H9 (cell line): ENCODE results near the gene ATP6V1G2. TPM values are rescaled to one million over a fixed set of nuclear protein-coding genes. Genes with fewer than 3 reads are reported as not detected.
A peak's percentile ranks its signal among the peaks of the same experiment; 100 is the strongest.

Source experiments
- DNase-seq: peaks from one replicate; pipeline ENCODE4 v3.0.0-alpha.2; 2017
- H2AFZ ChIP-seq: one replicate; pipeline ENCODE4 v1.6.1; 2013; ENCODE audit warnings: mild to moderate bottlenecking, low read length, control low read depth, moderate library complexity
- H2AK5ac ChIP-seq: 2 replicates; pipeline ENCODE4 v1.6.1; 2013; ENCODE audit warnings: low read length, control low read depth, mixed read lengths; ENCODE audit not compliant: insufficient read length
- H2BK120ac ChIP-seq: one replicate; pipeline ENCODE4 v1.6.1; 2013; ENCODE audit warnings: low read depth, mild to moderate bottlenecking, low read length, control low read depth, inconsistent platforms; ENCODE audit not compliant: poor library complexity, severe bottlenecking
- H2BK12ac ChIP-seq: 2 replicates; pipeline ENCODE4 v1.6.1; 2013; ENCODE audit warnings: low read length, control low read depth, mixed read lengths, low read depth; ENCODE audit not compliant: insufficient read length
- H2BK15ac ChIP-seq: 2 replicates; pipeline ENCODE4 v1.6.1; 2013; ENCODE audit warnings: low read depth, low read length, control low read depth
- H2BK20ac ChIP-seq: one replicate; pipeline ENCODE4 v1.6.1; 2013; ENCODE audit warnings: low read depth, mild to moderate bottlenecking, low read length, control low read depth, inconsistent platforms; ENCODE audit not compliant: poor library complexity, severe bottlenecking
- H2BK5ac ChIP-seq: 2 replicates; pipeline ENCODE4 v1.6.1; 2013; ENCODE audit warnings: low read length, control low read depth, mixed read lengths; ENCODE audit not compliant: insufficient read length
- H3K14ac ChIP-seq: 2 replicates; pipeline ENCODE4 v1.6.1; 2013; ENCODE audit warnings: low read length, control low read depth; ENCODE audit not compliant: insufficient read depth
- H3K18ac ChIP-seq: 2 replicates; pipeline ENCODE4 v1.6.1; 2013; ENCODE audit warnings: low read depth, mild to moderate bottlenecking, mixed read lengths, low read length, control low read depth; ENCODE audit not compliant: insufficient read length
- H3K23ac ChIP-seq: 2 replicates; pipeline ENCODE4 v1.6.1; 2013; ENCODE audit warnings: low read length, control low read depth, mixed read lengths, low read depth; ENCODE audit not compliant: insufficient read length
- H3K23me2 ChIP-seq: 2 replicates; pipeline ENCODE4 v1.6.1; 2013; ENCODE audit warnings: low read depth, mild to moderate bottlenecking, mixed read lengths, low read length, control low read depth; ENCODE audit not compliant: insufficient read length, poor library complexity, severe bottlenecking
- H3K27ac ChIP-seq: 2 replicates; pipeline ENCODE4 v1.5.1; 2013; ENCODE audit warnings: low read length, control low read depth, mixed read lengths, low read depth; ENCODE audit not compliant: insufficient read length
- H3K27me3 ChIP-seq: 2 replicates; pipeline ENCODE4 v1.6.1; 2013; ENCODE audit warnings: low read length, control low read depth, inconsistent platforms; ENCODE audit not compliant: insufficient read depth
- H3K4ac ChIP-seq: 2 replicates; pipeline ENCODE4 v1.6.1; 2013; ENCODE audit warnings: low read depth, mild to moderate bottlenecking, control low read depth, inconsistent platforms, low read length, moderate library complexity
- H3K4me1 ChIP-seq: 2 replicates; pipeline ENCODE4 v1.6.1; 2013; ENCODE audit warnings: low read length, control low read depth, inconsistent platforms; ENCODE audit not compliant: insufficient read depth
- H3K4me2 ChIP-seq: 2 replicates; pipeline ENCODE4 v1.6.1; 2013; ENCODE audit warnings: low read length, control low read depth, mixed read lengths; ENCODE audit not compliant: insufficient read length, insufficient read depth
- H3K56ac ChIP-seq: 2 replicates; pipeline ENCODE4 v1.6.1; 2013; ENCODE audit warnings: low read depth, mild to moderate bottlenecking, mixed read lengths, low read length, control low read depth; ENCODE audit not compliant: insufficient read length
- H3K79me1 ChIP-seq: 2 replicates; pipeline ENCODE4 v1.6.1; 2013; ENCODE audit warnings: low read depth, mild to moderate bottlenecking, moderate library complexity, low read length, control low read depth, inconsistent platforms; ENCODE audit not compliant: insufficient read depth, poor library complexity, severe bottlenecking
- H3K79me2 ChIP-seq: 2 replicates; pipeline ENCODE4 v1.6.1; 2013; ENCODE audit warnings: low read length, control low read depth, inconsistent platforms; ENCODE audit not compliant: insufficient read depth
- H3K9ac ChIP-seq: 2 replicates; pipeline ENCODE4 v1.6.1; 2013; ENCODE audit warnings: low read length, control low read depth, mixed read lengths; ENCODE audit not compliant: insufficient read length; ENCODE audit errors: extremely low read depth
- H3K9me3 ChIP-seq: one replicate; pipeline ENCODE4 v1.6.1; 2013; ENCODE audit warnings: low read depth, low read length, inconsistent platforms; ENCODE audit not compliant: control insufficient read depth
- H3T11ph ChIP-seq: one replicate; pipeline ENCODE4 v1.6.1; 2013; ENCODE audit warnings: mild to moderate bottlenecking, low read length, control low read depth, inconsistent platforms
- H4K20me1 ChIP-seq: one replicate; pipeline ENCODE4 v1.6.1; 2013; ENCODE audit not compliant: control insufficient read depth, insufficient read length, insufficient read depth
- H4K5ac ChIP-seq: 2 replicates; pipeline ENCODE4 v1.6.1; 2013; ENCODE audit warnings: low read depth, mild to moderate bottlenecking, mixed read lengths, low read length, control low read depth; ENCODE audit not compliant: insufficient read length
- H4K8ac ChIP-seq: replicated peaks from 2 replicates; pipeline ENCODE4 v1.6.1; 2013; ENCODE audit warnings: low read length, control low read depth, mixed read lengths, low read depth; ENCODE audit not compliant: insufficient read length
- H4K91ac ChIP-seq: 2 replicates; pipeline ENCODE4 v1.6.1; 2013; ENCODE audit warnings: low read depth, mild to moderate bottlenecking, moderate library complexity, mixed read lengths, low read length, control low read depth; ENCODE audit not compliant: insufficient read length
- H3K27ac Mint-ChIP-seq, 3 experiments: 2 replicates in 2 of 3; 3 replicates in 1 of 3; pipeline ENCODE4 v1.8.0; 2020 to 2021; ENCODE audit warnings: mixed read lengths in 3 of 3, mild to moderate bottlenecking in 1 of 3, moderate library complexity in 1 of 3
- H3K27me3 Mint-ChIP-seq: 2 replicates; pipeline ENCODE4 v1.8.0; 2021; ENCODE audit warnings: low read depth, mild to moderate bottlenecking, moderate library complexity, mixed read lengths
- H3K36me3 Mint-ChIP-seq, 3 experiments: 2 replicates in 2 of 3; 3 replicates in 1 of 3; pipeline ENCODE4 v1.8.0; 2020 to 2021; ENCODE audit warnings: low read depth in 3 of 3, mixed read lengths in 3 of 3; ENCODE audit not compliant: insufficient read depth in 1 of 3
- H3K4me1 Mint-ChIP-seq, 2 experiments: 2 replicates each; pipeline ENCODE4 v1.8.0; 2020; ENCODE audit warnings: mixed read lengths in 2 of 2
- H3K4me3 Mint-ChIP-seq, 2 experiments: 2 replicates in 1 of 2; 3 replicates in 1 of 2; pipeline ENCODE4 v1.8.0; 2020 to 2021; ENCODE audit warnings: mild to moderate bottlenecking in 2 of 2, mixed read lengths in 2 of 2, moderate library complexity in 1 of 2
- H3K9me3 Mint-ChIP-seq, 2 experiments: 2 replicates in 1 of 2; 3 replicates in 1 of 2; pipeline ENCODE4 v1.8.0; 2020; ENCODE audit warnings: mild to moderate bottlenecking in 2 of 2, mixed read lengths in 2 of 2, moderate library complexity in 1 of 2
- CTCF ChIP-seq: fragments of 200-600 bp; sonication (generic); conservative IDR thresholded peaks from 3 replicates; pipeline ENCODE4 v1.8.0; 2021; ENCODE audit warnings: antibody characterized with exemption, mild to moderate bottlenecking
- WGBS: extraction: QIAGEN DNeasy Blood & Tissue Kit; methylation state at CpG from one replicate; pipeline ENCODE4 v1.1.7; 2013; ENCODE audit warnings: missing lambda C conversion rate, low lambda C conversion rate, mixed read lengths; ENCODE audit not compliant: insufficient read length; ENCODE audit errors: extremely low coverage; 5-methylcytosine and 5-hydroxymethylcytosine counted together
- total RNA-seq: library from RNA; stranded (reverse); gene quantifications from 2 replicates; pipeline ENCODE4 v1.2.1, GENCODE V29; 2021

ATP6V1G2 gene
- total RNA-seq, 1 experiment from 2014 or later = 3.8 TPM

GRCh38 chr6:31545291-31545690 is 1.1 kb downstream of the ATP6V1G2 start:
- Histone ChIP-seq H3K27me3 (no peaks in the 10 kb centered on the region), H3K4me2 (peak overlapping the region; percentile 56), H3K23ac (no peak overlapping the region), H2AFZ (no peak overlapping the region), H4K8ac (no peak overlapping the region), H2BK120ac (no peak overlapping the region), H3K9ac (no peak overlapping the region), H3K4me1 (peaks cover under 1% of the 10 kb centered on the region; the same call in 1 of the 2 replicates), H3K79me2 (peaks cover 11% of the 10 kb centered on the region), H4K91ac (no peak overlapping the region), H3K27ac (no peak overlapping the region), H3K79me1 (peaks cover 3% of the 10 kb centered on the region), H3K23me2 (peaks cover 4% of the 10 kb centered on the region), H3K56ac (no peak overlapping the region), H4K20me1 (no peaks in the 10 kb centered on the region), H2BK12ac (no peak overlapping the region), H3K4ac (no peak overlapping the region), H4K5ac (no peak overlapping the region), H2BK5ac (no peak overlapping the region), H2BK20ac (no peak overlapping the region), H2AK5ac (no peak overlapping the region), H3T11ph (no peak overlapping the region), H3K9me3 (no peaks in the 10 kb centered on the region), H3K14ac (no peak overlapping the region), H3K18ac (no peak overlapping the region), H2BK15ac (no peak overlapping the region)
- H3K27me3 Mint-ChIP-seq = no peaks in the 10 kb centered on the region
- H3K9me3 Mint-ChIP-seq = no peaks in the 10 kb centered on the region; a peak in 1 of 5 replicates
- no CpG with 5 or more reads among the region's 7 CpGs for WGBS
- TF ChIP-seq CTCF = no peak
- no peak for DNase-seq
- peaks cover 17 to 32% (median 31%) of the 10 kb centered on the region in 3 experiments for H3K36me3 Mint-ChIP-seq
- peaks cover 24 to 34% of the 10 kb centered on the region in 2 experiments for H3K4me1 Mint-ChIP-seq
- peak overlapping the region in 1 of 3 experiments; percentile 97; a peak in 1 of 7 replicates for H3K27ac Mint-ChIP-seq
- H3K4me3 Mint-ChIP-seq = peak overlapping the region in 1 of 2 experiments; percentile 84; a peak in 3 of 5 replicates
